ENCODE results near the gene FGF10.

Gene FGF10

DNA sequence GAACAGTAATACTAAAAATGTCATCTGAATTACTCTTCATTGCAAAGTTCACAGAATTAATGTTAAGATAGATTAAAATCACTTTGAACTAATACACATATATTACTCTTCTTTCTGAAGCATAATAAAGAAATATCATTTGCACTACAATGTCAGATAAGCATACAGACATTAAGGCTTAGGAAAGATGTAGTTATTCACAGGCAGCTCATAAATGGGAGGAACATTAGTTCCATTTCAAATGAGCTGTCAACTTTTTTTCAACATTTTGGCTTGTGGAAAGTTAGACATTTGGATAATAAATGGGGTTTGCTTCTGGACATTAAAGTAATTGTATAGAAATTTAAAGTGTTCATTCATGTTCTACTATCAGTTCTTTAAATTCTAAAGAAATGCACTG lies 6.3 kb downstream of the FGF10 start:
- 0 out of 2 replicates have a peak, but pooled peaks cover 5% of the 10 kb centered on the region for H3K4me1 ChIP-seq (ENCODE audit: insufficient read depth, low read length)
- H3K9me3 ChIP-seq (ENCODE audit: control insufficient read depth, insufficient read depth, low read length): no peaks in the 10 kb centered on the region

DNA sequence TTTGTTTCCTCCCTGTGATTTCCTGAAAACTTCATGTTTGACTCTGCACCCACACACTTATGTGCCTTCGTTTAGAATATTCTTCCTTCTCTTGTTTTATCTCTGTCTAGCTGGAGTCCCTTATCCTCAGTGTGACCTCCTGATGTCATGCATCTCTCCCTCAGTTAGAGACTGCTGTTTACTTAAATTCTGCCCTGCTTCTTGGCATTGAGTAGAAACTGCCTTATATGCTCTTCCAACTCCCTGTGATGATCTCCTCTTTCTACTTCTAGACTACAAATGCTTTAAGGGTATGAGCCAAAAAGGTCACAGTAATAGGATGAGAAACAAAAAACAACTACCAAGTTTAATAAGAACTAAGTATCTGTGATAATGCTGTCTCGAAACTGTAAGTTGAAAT lies 12.2 kb downstream of the FGF10 start:
- no peaks in the 10 kb centered on the region for H3K9me3 ChIP-seq (ENCODE audit: control insufficient read depth, insufficient read depth, low read length)
- no peaks in the 10 kb centered on the region for H3K36me3 ChIP-seq (ENCODE audit: insufficient read depth, low read length)

More for the DNA sequence above, 6.3 kb downstream of the FGF10 start:
- no peaks in the 10 kb centered on the region for H3K36me3 ChIP-seq (ENCODE audit: insufficient read depth, low read length)
- no peak overlapping the region for H3K9ac ChIP-seq (ENCODE audit: low read depth, low read length)

GRCh38 chr5:44372028-44372427 lies 17.2 kb downstream of the FGF10 start:
- no peaks in the 10 kb centered on the region for H3K9me3 ChIP-seq (ENCODE audit: control insufficient read depth, insufficient read depth, low read length)
- H3K9ac ChIP-seq (ENCODE audit: low read depth, low read length): no peak overlapping the region
- H3K36me3 ChIP-seq (ENCODE audit: insufficient read depth, low read length): no peaks in the 10 kb centered on the region
- H3K4me1 ChIP-seq (ENCODE audit: insufficient read depth, low read length): no peaks in the 10 kb centered on the region

More for the DNA sequence above, 12.2 kb downstream of the FGF10 start:
- no peak overlapping the region for H3K9ac ChIP-seq (ENCODE audit: low read depth, low read length)
- no peaks in the 10 kb centered on the region for H3K4me1 ChIP-seq (ENCODE audit: insufficient read depth, low read length)

DNA sequence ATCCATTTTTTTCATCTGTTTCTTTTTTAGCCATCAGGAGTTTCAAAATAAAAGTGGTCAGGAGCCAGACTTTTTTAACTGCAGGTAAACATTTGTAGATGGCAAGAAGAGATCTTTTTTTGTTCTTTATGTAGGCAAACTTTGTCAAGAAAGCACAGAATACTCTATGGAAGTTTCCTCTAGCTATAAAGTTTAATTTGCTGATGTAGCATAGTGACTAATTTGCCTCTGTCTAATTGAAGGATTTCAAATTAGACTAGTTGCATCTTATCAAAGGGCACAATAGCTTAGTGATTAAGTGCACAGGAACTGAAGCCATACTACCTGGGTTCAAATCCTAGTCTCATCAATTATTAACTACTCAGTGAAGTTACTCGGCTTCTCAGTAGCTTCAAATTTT lies 22.0 kb downstream of the FGF10 start:
- no peak overlapping the region for H3K9ac ChIP-seq (ENCODE audit: low read depth, low read length)
- no peaks in the 10 kb centered on the region for H3K9me3 ChIP-seq (ENCODE audit: control insufficient read depth, insufficient read depth, low read length)
- H3K4me1 ChIP-seq (ENCODE audit: insufficient read depth, low read length): no peaks in the 10 kb centered on the region
- H3K36me3 ChIP-seq (ENCODE audit: insufficient read depth, low read length): no peaks in the 10 kb centered on the region

GRCh38 chr5:44365345-44365744 lies 23.9 kb downstream of the FGF10 start:
- Histone ChIP-seq H3K4me1 (ENCODE audit: insufficient read depth, low read length) (no peaks in the 10 kb centered on the region), H3K9me3 (ENCODE audit: control insufficient read depth, insufficient read depth, low read length) (no peaks in the 10 kb centered on the region), H3K36me3 (ENCODE audit: insufficient read depth, low read length) (no peaks in the 10 kb centered on the region), H3K9ac (ENCODE audit: low read depth, low read length) (no peak overlapping the region)

DNA sequence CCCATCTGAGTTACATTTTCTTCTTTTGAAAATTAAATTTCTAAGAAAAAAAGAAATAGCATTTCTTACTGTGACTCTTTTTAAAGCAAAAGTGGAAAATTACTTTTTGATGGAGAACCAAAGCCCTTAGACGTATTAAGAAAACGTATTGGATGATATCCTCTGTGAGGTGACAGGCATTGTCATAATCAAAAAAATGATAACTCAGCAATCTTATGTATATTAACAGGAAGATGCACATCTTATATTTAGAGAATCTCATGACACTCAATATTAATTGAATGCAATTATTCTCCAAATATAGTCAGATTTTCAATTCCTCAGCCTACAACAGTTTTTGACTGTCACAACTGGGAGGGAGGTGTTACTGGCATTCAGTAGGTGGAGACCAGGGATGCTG lies 25.1 kb downstream of the FGF10 start:
- no peak overlapping the region for H3K9ac ChIP-seq (ENCODE audit: low read depth, low read length)
- H3K9me3 ChIP-seq (ENCODE audit: control insufficient read depth, insufficient read depth, low read length): no peaks in the 10 kb centered on the region
- H3K4me1 ChIP-seq (ENCODE audit: insufficient read depth, low read length): no peaks in the 10 kb centered on the region
- no peaks in the 10 kb centered on the region for H3K36me3 ChIP-seq (ENCODE audit: insufficient read depth, low read length)

DNA sequence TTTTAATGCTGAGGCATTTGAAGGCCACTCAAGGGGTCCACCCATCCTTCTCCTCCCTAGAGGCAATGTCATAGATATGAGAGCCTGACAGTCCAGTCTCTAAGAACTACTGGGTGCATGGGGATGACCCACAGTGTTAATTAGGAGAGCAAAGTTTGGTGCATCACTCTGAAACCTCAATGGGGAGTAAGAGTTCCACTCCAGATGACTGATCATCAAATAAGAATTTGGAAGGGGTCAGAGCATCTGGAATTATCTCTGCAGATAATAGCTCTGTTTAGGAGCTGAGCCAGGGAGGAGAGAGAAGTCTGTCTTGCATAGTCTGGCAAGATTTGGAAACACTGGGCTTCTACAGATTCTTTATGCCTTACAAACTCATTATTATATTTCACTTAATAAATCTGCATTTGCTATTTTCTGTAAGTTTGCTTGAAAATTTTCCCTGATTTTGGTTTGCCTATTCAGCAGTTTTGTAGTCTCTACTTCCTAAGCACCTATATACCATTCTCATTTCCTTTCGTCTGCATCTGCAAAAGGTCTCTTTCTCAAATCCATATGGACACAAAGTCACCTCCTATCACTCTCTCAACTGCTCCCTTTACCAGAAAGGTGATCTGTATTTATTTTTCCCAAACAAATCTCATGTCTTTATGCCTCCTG lies 27.7 kb downstream of the FGF10 start:
- H3K36me3 ChIP-seq (ENCODE audit: insufficient read depth, low read length): no peaks in the 10 kb centered on the region
- no peaks in the 10 kb centered on the region for H3K9me3 ChIP-seq (ENCODE audit: control insufficient read depth, insufficient read depth, low read length)
- no peak overlapping the region for H3K9ac ChIP-seq (ENCODE audit: low read depth, low read length)
- H3K4me1 ChIP-seq (ENCODE audit: insufficient read depth, low read length): no peaks in the 10 kb centered on the region

DNA sequence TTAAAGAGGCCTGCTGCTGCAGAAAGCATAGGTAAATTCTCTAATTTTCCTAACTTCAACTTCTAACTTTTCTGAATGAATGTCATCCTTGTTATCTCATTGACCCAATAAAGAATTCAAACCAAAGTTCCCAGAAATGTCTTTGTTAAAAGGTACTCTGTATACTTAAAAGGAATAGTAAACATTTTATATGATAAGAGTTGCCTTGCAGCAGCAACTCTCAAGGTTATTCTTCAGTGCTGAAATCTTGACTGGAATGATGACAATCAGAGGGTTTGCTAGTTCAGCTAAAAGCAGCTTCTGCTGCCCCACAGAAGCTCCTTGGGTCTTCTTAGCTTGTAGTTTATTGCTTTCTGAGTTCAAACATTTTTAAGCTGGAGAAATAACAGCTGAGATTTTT lies 28.3 kb downstream of the FGF10 start:
- H3K9ac ChIP-seq (ENCODE audit: low read depth, low read length): no peak overlapping the region
- no peaks in the 10 kb centered on the region for H3K9me3 ChIP-seq (ENCODE audit: control insufficient read depth, insufficient read depth, low read length)
- H3K36me3 ChIP-seq (ENCODE audit: insufficient read depth, low read length): no peaks in the 10 kb centered on the region
- no peaks in the 10 kb centered on the region for H3K4me1 ChIP-seq (ENCODE audit: insufficient read depth, low read length)

DNA sequence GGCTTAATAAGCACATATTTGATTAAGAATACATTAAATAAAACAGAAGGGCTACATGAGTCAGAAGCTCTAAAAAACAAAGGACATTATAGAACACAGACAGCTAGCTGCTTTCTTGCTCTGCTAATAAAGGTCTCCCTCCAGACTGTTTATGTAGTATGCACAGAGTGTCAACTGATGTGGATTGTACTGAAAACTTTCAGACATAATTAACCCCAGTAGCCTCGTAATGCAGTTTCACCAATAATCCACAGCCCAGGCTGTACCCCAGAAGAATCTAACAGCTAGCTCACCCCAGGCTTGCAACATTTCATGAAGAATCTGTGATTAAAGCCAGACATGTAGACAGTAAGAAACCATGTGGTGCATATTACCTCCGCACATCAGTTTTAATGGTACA lies 30.8 kb downstream of the FGF10 start:
- no peak overlapping the region for H3K9ac ChIP-seq (ENCODE audit: low read depth, low read length)
- H3K36me3 ChIP-seq (ENCODE audit: insufficient read depth, low read length): no peaks in the 10 kb centered on the region
- no peaks in the 10 kb centered on the region for H3K9me3 ChIP-seq (ENCODE audit: control insufficient read depth, insufficient read depth, low read length)
- H3K4me1 ChIP-seq (ENCODE audit: insufficient read depth, low read length): no peaks in the 10 kb centered on the region

GRCh38 chr5:44356231-44356630 lies 33.0 kb downstream of the FGF10 start:
- Histone ChIP-seq H3K9ac (ENCODE audit: low read depth, low read length) (no peak overlapping the region), H3K9me3 (ENCODE audit: control insufficient read depth, insufficient read depth, low read length) (no peaks in the 10 kb centered on the region), H3K36me3 (ENCODE audit: insufficient read depth, low read length) (no peaks in the 10 kb centered on the region), H3K4me1 (ENCODE audit: insufficient read depth, low read length) (no peaks in the 10 kb centered on the region)

GRCh38 chr5:44345871-44346270 lies 43.3 kb downstream of the FGF10 start:
- no peaks in the 10 kb centered on the region for H3K4me1 ChIP-seq (ENCODE audit: insufficient read depth, low read length)
- H3K9ac ChIP-seq (ENCODE audit: low read depth, low read length): no peak overlapping the region
- no peaks in the 10 kb centered on the region for H3K36me3 ChIP-seq (ENCODE audit: insufficient read depth, low read length)

GRCh38 chr5:44336708-44337107 lies 52.5 kb downstream of the FGF10 start:
- H3K9me3 ChIP-seq (ENCODE audit: control insufficient read depth, insufficient read depth, low read length): no peaks in the 10 kb centered on the region
- H3K9ac ChIP-seq (ENCODE audit: low read depth, low read length): no peak overlapping the region
- H3K4me1 ChIP-seq (ENCODE audit: insufficient read depth, low read length): peaks cover 8% of the 10 kb centered on the region; the same call in 1 of the 2 replicates
- H3K36me3 ChIP-seq (ENCODE audit: insufficient read depth, low read length): no peaks in the 10 kb centered on the region

More at GRCh38 chr5:44345871-44346270, 43.3 kb downstream of the FGF10 start:
- no peaks in the 10 kb centered on the region for H3K9me3 ChIP-seq (ENCODE audit: control insufficient read depth, insufficient read depth, low read length)

DNA sequence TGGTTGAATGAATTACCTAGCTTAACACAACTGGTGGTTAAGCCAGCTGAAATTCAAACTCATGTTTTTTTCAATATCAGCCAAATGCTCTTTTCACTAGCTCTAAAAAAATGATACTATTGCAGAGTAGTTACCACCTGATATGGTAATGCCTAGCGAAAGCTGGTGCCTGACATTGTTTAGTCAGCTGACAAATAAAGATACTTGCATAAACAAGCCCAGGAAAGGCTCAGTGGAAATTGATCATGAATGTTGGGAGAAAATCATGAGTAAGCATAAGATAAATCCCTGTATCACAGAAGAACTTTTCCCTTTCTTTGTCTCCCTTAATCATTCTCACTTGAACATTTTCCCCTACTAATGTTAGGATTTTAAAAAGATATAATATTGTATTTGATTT lies 54.6 kb downstream of the FGF10 start:
- no peaks in the 10 kb centered on the region for H3K36me3 ChIP-seq (ENCODE audit: insufficient read depth, low read length)
- H3K4me1 ChIP-seq (ENCODE audit: insufficient read depth, low read length): peaks cover 12% of the 10 kb centered on the region; the same call in 1 of the 2 replicates
- H3K9me3 ChIP-seq (ENCODE audit: control insufficient read depth, insufficient read depth, low read length): no peaks in the 10 kb centered on the region
- no peak overlapping the region for H3K9ac ChIP-seq (ENCODE audit: low read depth, low read length)

- H3K36me3 ChIP-seq (ENCODE audit: insufficient read depth, low read length): no peaks in the 10 kb centered on the region
- H3K4me1 ChIP-seq (ENCODE audit: insufficient read depth, low read length): peaks cover 19% of the 10 kb centered on the region; the same call in 1 of the 2 replicates
- no peaks in the 10 kb centered on the region for H3K9me3 ChIP-seq (ENCODE audit: control insufficient read depth, insufficient read depth, low read length)
- H3K9ac ChIP-seq (ENCODE audit: low read depth, low read length): no peak overlapping the region
Observed at GRCh38 chr5:44332285-44332971, 56.8 kb downstream of the FGF10 start.

DNA sequence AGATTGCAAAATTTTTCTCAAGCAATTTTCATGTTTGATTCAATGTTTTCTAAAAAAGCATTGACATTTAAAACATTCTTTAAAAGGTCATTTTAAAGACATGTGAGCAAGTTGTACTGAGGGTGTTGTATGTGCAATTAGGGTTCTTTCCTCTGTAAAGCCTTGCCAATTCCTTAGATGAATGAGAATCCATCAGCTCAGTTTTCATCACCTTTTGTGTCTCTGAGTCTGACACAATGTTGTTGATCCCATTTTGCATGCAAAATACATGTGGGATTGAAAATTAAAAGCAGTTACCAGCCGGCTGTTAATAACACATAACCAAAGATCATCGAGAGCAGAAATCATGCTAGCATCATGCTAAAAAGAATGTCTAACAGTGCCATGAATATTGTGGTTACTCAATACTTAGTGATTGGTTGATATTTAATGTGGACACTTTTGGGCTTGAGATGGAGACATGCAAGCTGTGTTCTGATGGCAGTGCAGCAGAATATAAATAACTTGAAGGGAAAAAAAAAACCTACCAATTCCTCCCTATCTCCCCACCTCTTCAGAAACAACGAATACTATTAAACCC lies 57.7 kb downstream of the FGF10 start:
- Histone ChIP-seq H3K36me3 (ENCODE audit: insufficient read depth, low read length) (no peaks in the 10 kb centered on the region), H3K9ac (ENCODE audit: low read depth, low read length) (no peak overlapping the region), H3K9me3 (ENCODE audit: control insufficient read depth, insufficient read depth, low read length) (no peaks in the 10 kb centered on the region), H3K4me1 (ENCODE audit: insufficient read depth, low read length) (peaks cover 19% of the 10 kb centered on the region; the same call in 1 of the 2 replicates)

All from ES-I3 (cell line).